ENCODE results near the gene DNAAF3.

Gene DNAAF3

DNA sequence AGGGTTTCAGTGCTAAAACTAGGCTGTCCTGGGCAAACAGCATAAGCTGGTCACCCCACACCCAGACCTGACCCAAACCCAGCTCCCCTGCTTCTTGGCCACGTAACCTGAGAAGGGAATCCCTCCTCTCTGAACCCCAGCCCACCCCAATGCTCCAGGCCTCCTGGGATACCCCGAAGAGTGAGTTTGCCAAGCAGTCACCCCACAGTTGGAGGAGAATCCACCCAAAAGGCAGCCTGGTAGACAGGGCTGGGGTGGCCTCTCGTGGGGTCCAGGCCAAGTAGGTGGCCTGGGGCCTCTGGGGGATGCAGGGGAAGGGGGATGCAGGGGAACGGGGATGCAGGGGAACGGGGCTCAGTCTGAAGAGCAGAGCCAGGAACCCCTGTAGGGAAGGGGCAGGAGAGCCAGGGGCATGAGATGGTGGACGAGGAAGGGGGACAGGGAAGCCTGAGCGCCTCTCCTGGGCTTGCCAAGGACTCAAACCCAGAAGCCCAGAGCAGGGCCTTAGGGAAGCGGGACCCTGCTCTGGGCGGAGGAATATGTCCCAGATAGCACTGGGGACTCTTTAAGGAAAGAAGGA lies 51.8 kb downstream of the DNAAF3 start:
- TF ChIP-seq, protein P1, sequence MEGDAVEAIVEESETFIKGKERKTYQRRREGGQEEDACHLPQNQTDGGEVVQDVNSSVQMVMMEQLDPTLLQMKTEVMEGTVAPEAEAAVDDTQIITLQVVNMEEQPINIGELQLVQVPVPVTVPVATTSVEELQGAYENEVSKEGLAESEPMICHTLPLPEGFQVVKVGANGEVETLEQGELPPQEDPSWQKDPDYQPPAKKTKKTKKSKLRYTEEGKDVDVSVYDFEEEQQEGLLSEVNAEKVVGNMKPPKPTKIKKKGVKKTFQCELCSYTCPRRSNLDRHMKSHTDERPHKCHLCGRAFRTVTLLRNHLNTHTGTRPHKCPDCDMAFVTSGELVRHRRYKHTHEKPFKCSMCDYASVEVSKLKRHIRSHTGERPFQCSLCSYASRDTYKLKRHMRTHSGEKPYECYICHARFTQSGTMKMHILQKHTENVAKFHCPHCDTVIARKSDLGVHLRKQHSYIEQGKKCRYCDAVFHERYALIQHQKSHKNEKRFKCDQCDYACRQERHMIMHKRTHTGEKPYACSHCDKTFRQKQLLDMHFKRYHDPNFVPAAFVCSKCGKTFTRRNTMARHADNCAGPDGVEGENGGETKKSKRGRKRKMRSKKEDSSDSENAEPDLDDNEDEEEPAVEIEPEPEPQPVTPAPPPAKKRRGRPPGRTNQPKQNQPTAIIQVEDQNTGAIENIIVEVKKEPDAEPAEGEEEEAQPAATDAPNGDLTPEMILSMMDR (IDR thresholded peaks at IDR 0.05; ENCODE audit: insufficient read depth, low read depth, low read length, missing control alignments) = no peak
- no peak overlapping the region for H3K4me3 ChIP-seq (ENCODE audit: low read depth, low read length)
- DNase-seq (ENCODE audit: low read depth) = no peak

DNA sequence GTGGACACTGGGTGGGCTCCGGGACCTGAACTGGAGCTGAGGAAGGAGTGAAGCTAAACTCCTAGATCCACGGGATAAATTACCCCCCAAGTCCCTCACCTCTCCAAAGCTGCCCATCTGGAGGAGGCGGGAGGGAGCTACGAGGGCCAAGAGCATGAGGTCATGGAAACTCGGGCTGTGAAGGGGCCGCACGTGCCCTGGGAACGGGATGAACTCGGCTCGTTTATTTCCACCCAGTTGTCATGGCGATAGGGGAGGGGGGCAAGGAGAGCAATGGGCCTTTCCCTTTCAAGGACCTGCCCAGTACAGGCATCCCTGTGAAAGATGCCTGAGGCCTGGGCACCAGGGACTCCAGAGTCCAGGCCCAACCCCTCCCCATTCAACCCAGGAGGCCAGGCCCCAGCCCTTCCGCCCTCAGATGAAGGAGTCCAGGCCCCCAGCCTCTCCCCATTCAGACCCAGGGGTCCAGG lies 52.8 kb downstream of the DNAAF3 start:
- no peak overlapping the region for H3K4me3 ChIP-seq (ENCODE audit: low read depth, low read length)
- DNase-seq (ENCODE audit: low read depth) = no peak

DNA sequence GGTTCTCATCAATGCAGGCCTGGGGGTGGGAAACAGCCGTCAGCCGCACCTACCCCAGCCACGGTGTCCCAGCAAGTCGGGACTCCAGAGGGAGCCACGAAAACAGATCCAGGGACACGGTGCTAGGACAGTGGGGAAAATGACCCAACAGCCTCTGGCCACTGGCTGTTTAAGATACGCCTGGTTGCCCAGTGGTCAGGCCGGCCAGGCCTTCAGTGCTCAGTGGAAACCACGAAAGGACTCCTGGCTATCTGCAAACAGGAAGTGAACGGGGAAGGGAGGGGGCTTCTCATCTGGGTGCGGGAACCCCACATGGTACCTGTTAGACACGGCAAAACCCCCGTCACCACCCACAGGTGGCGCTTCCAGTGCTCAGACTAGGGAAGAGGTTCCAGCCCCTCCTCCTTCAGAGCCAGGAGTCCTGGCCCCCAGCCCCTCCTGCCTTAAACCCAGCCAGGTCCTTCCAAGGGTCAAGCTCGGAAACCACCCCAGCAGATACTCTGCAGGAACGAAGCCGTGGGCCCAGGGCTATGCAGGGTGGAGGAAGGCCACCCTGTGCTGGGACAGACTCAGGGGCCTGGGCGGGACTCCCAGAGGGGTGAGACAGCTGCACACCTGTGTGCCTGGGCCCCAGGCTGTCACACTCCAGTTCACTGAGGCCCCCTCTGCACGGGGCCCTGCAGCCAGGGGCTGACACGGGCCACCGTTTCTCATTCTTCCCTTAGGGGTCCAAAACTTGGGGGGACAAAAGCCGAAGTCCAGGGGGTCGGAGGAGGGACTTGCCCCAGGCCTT lies 53.4 kb downstream of the DNAAF3 start:
- peak; percentile 58 for DNase-seq (ENCODE audit: low read depth)
- TF ChIP-seq, protein P1 (IDR thresholded peaks at IDR 0.05; ENCODE audit: insufficient read depth, low read depth, low read length, missing control alignments) = peak; percentile 18
- no peak overlapping the region for H3K4me3 ChIP-seq (ENCODE audit: low read depth, low read length)

More for the DNA sequence above, 52.8 kb downstream of the DNAAF3 start:
- TF ChIP-seq, protein P1 (IDR thresholded peaks at IDR 0.05; ENCODE audit: insufficient read depth, low read depth, low read length, missing control alignments) = no peak

DNA sequence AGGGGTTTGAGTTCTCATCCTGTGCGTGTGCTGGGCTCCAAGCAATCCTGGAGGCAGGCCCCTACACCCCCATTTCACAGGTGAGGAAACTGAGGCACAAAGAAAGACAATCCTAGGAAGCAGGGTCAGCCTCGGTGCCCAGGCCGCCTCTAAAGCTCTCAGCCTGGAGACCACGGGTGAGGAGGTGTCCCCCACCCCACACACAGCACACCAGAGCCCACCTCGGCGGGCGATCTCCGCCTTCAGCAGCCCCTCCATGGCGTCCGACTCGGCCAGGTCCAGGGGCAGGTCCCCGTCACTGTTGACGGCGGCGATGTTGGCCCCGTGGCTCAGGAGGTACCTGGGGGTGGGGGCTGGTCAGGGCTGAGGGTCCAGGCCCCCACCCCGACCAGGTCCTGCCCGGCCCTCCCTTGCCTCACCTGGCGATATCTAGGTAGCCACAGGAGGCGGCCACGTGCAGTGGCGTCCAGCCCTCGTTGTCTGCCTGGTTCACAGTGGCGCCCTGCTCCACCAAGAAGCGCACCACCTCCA lies 54.1 kb downstream of the DNAAF3 start:
- no peak for DNase-seq (ENCODE audit: low read depth)
- TF ChIP-seq, protein P1 (IDR thresholded peaks at IDR 0.05; ENCODE audit: insufficient read depth, low read depth, low read length, missing control alignments) = no peak
- no peak overlapping the region for H3K4me3 ChIP-seq (ENCODE audit: low read depth, low read length)

DNA sequence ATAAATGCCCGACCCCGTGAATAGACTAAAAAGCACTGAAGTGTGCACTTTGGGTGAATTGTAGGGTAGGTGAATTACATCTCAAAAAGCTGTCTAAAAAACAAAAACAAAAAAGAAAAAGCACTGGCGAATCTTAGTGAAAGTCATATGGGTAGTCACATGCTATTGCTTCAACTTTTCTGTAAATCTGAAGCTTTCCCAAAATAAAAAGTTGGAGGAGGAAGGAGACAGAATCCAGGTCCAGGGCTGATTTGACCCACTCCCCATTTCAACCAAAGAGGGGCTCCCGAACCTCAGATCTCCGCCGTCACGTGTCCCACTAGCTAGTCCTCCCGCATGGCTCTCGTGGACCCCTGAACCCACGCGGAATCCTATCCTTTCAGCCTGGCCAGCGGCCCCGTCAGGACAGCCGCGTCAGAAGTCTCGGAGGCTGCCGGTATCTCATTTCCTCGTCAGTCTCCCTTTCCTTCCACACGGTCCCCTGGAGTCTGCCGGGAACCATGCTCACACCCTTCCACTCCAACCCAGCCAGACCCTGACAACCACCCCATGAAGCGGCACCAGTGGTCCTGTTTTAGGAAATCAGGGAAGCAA lies 55.1 kb downstream of the DNAAF3 start:
- TF ChIP-seq, protein P1 (IDR thresholded peaks at IDR 0.05; ENCODE audit: insufficient read depth, low read depth, low read length, missing control alignments) = no peak
- H3K4me3 ChIP-seq (ENCODE audit: low read depth, low read length) = no peak overlapping the region
- no peak for DNase-seq (ENCODE audit: low read depth)

DNA sequence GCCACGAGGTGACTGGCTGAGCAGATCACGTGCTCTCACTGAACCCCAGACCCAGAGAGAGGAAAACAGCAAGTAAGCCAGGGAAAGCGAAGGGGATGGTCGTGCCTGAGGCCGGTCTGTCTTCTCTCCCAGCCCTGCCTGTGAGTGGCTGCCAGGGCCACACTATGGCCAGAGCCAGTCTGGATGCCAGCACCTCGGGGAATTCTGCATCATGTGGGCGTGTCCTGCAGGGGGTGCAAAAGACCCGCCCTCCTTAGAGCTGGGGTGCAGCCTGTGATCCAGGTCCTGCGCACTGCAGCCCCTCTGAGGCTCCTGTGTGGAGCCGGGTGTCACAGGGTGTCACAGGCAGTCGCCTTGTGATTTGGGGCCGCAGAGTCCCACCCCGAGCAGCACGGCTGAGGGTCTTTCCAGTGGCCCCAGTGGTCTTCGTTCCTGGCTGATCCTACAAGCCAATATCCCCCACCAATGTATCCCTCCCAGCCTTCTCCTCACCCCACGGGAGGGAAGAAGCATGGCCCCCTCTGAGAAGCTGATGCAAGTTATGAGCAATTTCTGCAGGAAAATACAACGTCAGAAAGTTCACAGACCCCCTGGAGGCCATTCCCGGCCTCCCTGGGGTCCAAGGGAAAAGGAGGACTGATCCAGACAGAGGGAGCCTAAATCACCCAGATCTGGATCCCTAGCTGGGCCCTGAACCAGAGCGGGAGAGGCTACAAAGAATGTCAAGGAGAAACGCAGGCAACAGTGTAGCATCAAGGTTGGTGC lies 56.7 kb downstream of the DNAAF3 start:
- H3K4me3 ChIP-seq (ENCODE audit: low read depth, low read length) = no peak overlapping the region
- DNase-seq (ENCODE audit: low read depth) = no peak
- TF ChIP-seq, protein P1 (IDR thresholded peaks at IDR 0.05; ENCODE audit: insufficient read depth, low read depth, low read length, missing control alignments) = no peak
